ENCODE data around the gene CREB3.
A peak's percentile ranks its signal among the peaks of the same experiment; 100 is the strongest.

Gene CREB3

DNA sequence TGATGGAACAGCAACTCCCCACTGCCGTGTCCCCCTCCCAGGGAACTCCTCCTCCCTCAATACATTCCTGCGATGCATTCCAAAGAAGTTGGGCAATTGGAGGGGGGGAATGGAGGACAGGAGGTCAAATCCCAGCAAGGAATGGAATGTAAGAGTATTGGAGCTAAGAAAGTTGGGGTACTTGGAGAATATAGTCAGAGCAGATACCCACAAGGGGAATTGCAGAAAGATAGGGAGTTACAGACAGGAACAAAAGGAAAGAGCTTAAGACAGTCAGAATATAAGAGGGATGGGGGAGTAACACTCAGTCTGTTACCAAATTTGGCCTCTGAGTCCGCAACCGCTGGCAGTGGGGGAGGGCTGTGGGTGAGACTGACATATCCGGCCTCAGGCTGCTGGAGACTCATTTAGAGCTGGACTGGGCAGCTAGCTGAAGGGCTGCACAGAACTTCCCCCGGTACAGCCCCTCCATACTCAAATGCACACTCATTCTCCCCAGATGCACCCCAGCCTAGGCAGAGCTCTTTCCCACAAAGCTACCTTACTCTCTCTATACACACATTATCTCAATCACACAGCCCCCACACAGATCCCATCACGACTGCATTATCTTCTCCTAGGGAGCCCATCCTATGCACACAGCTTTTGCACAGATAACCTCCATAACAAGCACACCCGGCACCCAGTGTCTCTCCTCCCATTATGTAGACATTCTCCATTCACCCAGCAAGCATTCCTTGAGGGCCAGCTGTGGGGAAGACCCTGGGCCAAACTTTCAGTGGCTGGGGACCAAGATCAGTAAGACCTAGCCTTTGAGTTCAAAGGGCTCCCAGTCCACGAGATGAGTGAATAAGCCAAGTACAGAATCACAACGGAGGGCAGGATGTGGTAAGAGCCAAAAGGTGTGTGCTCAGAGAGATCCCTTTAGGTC lies 4.2 kb upstream of the CREB3 start:
- DNase-seq = no peak

DNA sequence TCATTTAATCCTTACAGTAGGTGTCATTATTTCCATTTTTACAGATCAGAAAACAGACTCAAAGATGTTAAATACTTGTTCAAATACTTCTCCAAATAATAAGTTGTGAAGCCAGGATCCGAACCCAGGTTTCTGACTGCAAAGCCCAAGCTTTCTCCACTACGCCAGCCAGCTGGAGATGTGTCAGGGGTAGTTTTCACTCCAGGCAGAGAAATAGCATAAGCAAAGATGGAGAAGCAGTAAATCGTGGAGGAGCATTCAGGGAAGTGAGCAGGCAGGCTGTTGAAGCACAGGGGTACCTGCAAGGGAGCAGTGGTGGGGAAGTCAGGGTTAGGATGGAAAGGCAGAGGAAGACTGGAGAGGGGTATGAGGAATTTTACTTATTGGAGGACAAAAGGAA lies 3.4 kb upstream of the CREB3 start:
- DNase-seq = no peak

DNA sequence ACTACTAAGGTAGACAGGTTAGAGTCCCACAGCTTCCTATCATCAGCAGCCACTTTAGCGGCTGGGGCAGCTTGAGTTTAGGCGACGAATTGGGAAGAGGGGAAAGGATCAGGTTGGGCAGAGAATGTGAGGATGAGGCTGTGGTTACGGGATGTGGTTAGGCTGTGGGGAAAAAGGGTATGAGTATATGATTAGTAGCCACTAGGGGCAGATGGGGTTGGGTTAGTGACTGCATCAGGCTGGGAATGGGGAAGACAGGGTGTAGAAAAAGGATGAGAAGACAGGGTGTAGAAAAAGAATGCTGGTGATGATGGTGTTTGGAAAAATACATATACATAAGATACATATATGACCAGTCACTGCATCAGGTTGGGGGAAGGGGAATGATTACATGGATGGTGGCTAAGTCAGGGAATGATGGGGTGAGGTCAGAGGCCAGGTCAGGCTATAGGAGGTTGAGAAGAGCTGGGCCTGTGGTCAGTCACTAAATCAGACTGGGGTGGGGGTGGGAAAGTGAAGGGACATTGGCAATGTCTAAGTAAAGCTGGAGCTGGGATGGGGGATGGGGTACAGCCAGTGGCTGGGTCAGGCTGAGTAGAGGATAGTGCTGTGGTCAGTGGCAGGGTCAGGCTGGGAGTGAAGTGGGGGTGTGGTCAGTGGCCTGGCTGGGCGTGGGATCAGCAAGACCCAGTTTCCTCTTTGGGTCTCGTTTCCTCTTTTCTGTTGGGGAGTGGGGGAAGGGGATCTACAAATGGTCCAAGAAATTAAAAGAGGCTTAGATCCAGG lies 2.6 kb upstream of the CREB3 start:
- peak; percentile 5 to 37 for DNase-seq

DNA sequence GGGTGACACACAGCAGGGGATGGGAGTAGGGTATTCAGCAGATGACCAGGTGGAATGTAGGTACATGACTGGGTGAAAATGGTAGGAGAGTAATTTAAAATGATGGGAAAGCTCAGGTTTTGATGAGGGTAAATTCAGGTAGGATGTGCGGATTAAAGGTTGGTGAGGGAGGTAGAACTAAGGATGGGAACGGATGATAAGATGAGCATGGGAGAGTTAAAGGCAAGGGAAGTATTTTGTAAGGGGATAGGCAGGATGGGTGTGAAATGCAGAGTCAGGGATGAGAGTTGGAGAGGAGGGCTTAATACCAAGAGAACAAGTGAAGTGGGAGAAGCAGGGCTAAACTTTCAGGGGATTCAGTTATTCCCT lies 2.0 kb upstream of the CREB3 start:
- no peak for DNase-seq

DNA sequence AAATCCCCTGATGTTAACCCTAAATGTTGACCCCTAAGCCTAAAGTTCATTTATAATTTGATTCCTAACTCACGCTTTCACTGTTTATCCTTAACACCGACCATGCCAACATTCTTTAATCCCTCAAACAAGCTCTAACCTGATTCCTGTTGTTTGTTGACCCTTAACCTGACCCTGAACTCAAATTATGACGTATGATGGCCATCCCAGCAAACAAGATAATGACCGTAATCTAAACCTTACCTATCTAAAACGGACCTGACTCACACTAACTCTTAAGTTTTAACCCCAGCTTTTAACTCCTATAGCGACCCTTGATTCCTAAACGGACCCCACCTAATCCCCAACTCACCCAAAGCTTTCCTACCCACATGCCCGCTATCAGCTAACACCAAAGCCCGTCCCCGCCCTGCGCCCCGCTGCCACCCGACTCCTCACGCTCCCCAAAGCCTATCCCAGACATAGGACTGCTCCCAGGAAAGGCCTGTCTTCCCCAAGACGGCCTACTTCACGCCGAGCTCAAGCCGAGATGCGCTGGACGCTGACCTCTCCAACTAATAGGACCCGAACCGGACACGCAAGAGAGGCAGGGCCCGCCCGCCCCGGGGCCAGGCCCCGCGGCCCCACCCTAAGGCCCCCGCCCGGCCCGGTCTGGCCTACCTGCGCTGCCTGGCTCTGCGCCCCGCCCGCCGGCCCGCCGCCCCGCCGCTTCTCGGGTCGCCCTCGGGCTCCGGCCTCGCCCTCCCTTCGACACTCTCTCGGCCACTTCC lies 866 bp upstream of the CREB3 start:
- DNase-seq = no peak

DNA sequence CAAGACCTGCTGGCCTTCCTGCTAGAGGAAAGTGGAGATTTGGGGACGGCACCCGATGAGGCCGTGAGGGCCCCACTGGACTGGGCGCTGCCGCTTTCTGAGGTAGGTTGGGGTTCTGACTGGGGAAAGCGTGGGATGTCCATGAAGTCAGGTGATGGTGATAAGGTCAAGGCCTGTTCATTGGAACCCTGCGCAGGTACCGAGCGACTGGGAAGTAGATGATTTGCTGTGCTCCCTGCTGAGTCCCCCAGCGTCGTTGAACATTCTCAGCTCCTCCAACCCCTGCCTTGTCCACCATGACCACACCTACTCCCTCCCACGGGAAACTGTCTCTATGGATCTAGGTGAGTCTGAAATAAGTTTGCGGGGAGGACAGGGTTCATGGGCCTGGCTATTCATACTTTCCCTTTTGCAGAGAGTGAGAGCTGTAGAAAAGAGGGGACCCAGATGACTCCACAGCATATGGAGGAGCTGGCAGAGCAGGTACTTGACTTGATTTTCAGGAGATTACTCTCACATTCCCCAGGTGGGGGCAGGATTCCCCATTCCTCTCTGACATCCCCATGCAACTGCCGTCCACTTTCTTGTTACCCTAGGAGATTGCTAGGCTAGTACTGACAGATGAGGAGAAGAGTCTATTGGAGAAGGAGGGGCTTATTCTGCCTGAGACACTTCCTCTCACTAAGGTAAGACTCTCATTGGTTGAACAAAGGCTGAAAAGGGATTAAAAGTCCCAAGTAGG lies 505 bp downstream of the CREB3 start:
- DNase-seq = peak; percentile 24 to 49

DNA sequence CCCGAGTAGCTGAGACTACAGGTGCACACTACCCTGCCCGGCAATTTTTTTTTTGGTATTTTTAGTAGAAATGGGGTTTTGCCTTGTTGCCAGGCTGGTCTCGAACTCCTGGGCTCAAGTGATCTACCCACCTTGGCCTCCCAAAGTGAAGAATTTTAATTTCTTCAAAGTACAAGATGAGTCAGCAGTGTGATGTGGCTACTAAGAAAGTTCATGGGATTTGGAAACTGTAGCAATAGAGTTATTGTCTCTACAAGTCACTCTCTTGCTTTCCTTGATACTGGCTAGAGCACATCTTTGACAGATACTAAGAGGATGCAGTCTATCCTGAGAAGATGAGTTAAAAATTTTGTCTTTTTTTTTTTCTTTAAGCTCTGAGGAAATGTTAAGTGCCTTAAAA lies 1.6 kb downstream of the CREB3 start:
- no peak for DNase-seq

DNA sequence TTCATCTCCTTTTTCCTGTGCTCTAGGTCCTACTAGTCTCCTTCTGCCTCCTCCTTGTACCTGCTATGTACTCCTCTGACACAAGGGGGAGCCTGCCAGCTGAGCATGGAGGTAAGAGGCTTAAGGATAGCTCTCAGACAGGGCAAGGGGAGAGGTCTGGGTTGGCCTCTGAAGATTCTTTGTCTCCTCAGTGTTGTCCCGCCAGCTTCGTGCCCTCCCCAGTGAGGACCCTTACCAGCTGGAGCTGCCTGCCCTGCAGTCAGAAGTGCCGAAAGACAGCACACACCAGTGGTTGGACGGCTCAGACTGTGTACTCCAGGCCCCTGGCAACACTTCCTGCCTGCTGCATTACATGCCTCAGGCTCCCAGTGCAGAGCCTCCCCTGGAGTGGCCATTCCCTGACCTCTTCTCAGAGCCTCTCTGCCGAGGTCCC lies 3.8 kb downstream of the CREB3 start:
- peak; percentile 23 to 49 for DNase-seq

DNA sequence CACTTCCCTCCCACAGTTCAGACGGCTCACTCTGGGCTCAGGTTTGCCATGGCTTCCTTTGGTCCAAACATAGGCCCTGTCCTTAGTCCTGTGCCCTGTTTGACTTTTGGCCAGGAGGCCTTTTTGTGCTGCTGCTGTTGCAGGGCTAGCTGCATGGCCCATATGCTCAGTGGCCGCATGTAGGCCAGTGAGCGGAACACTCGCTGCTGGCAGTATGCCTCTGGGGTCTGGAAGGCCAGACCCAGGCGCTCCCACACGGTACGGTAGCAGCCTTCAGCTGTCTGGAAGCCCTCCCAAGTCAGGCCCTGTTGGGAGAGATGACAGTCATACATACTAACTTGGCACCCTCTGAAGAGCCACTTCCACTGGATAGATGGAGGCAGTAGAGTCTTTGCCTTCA lies 4.7 kb downstream of the CREB3 start:
- DNase-seq = no peak

DNA sequence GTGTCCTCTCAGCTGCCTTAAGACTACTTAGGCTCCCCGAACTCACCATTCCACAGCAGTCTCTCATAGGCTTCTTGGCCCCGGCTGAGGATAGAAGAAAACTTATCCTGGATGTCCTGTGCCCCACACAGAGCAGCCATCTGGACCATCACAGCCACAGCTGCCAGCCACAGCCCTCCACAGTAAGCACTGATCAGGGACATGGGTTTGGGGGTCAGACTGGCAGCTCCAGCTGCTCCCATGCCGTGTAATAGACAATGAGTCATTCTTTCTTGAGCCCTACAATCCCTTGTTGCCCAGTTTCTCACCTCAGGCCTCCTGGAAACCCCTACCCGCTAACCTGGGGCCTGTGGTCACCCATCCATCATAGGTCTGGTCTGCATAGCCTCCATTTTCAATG lies 5.7 kb downstream of the CREB3 start:
- DNase-seq = no peak

DNA sequence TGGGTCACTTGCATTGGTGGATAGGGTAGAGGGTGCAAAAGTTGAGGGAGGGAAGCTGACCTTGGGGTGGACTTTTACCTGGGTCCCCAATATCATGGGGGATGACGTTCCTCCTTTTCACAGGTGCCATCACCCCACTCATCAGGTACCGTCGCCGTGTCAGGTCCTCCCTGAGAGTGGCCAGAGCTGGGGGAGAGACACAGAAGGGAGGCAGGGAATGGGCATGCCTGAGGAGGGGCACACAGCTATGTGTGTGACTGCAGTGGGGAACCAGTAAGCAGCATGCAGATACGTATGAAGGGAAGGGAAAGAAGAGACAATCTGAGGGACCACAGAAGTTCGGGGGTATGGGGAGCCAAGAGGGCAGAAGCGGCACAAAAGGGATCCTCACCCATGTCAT lies 6.5 kb downstream of the CREB3 start:
- no peak for DNase-seq

DNA sequence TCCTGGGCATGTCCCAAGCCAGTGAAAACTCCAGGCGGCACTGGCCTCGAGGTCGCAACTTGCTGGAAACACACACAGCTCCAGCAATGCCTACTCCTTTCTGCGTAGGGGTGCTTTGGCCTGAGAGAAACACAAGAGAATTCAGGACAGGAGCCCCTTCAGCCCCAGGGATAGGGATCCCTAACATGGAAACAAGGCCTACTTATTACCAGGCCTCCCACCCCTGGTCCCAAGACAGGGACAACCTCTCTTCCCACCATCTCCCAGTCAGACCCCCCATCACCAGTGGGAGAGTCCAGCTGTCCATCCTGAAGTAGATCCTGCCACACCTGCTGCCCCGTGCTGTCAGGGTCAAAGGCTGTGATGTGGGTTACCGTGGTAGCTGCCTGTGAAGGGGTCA lies 7.8 kb downstream of the CREB3 start:
- DNase-seq = no peak

DNA sequence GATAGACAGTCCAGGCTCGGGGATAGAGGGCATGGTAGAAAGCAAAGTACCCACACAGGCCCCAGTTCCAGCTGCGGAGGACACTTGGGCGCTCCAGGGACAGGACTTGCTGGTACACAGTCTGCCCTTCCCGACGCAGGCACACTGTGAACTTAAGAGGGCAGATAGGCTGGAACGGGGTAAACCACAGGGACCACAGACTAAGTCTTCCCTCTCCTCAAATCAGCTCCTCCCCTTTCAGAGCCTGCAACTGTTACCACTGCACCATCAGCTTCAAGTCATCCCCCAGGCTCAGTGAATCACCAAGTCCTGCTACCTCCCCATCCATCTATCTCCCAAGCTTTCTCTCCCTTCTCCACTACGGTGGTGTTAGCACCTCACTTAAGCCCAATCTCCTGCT lies 9.3 kb downstream of the CREB3 start:
- DNase-seq = no peak

DNA sequence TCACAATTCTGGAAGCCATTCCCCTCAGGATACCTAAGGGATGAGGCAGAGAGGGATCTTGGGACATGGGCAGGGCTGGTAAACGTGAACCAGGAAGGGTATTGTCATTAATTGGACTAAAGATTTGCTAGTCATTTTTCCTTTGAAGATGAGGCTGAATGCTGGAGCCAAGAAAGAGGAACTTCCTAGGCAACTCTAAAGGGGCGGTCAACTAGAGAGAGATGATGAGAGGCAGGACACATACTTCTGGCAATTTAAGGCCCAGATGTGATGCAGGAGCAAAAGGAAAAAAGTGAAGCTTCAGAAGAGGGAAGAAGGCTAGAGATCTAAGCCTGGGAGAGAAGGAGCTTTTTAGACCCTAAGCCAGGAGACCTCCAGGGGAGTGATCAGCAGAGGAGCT lies 11.0 kb downstream of the CREB3 start:
- DNase-seq = no peak

DNA sequence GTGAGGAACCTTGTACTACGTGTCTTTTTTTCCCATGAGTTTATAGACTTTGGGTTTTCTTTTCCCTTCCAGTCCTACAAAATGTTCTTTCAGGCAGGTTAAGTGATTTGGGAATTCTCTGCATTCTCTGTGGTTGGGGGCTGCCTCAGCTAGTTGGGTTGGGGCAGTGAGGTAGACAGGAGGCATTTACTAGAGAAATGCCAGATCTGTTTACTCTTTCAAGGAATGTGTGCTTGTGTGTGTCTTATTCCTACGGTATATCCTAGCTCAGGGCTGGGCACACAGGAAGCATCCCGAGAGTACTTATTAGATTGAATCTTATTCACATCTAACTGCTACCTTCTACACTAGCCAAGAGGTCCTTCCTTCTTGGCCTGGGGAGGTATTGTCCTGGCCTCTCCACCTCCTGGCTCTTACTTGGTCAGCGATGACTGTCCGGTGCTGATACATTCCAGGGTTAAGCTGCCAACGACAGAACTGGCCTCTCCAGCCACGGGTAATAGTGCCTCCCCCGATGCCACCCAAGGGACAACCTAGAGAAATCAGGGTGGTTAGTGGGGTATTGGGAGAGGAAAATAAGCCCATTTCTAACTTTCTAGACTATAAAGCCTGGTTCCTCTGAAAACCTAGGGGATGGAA lies 11.5 kb downstream of the CREB3 start:
- DNase-seq = no peak

DNA sequence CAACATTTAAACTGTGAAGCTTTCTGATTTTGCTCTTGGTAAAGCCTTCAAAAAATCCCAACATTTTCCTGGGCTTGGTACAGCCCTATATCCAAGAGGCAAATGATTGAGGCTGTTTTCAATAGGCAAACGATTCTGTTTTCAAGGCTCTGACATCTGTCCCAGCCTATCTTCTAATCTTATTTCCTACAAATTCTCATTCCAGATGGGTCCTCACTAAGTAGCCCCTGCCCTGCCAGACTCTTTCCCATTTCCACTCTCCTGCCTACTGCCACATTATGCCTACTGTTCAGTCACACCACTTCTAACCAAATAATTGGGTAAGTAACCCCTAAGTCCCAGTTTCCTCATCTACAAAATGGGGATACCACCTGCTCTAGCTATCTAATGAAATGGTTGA lies 13.1 kb downstream of the CREB3 start:
- no peak for DNase-seq

DNA sequence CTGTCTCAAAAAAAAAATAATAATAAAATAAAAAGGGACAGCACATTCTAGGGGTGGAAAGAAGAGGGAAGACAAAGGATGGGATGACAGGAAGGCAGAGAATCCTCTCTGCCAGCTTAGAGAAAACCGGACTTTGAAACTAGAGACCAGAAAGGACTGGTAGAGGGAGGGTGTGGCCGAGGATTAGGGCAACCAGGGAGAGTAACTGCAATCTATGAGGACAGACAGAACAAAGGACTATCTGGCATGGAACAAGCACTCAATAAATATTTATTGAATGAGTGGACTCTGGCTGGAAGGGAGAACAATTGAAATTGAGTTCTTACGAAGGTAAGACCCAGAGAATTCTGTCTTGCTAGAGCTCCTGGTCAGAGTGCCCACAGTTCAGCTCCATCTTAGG lies 14.1 kb downstream of the CREB3 start:
- DNase-seq = no peak

DNA sequence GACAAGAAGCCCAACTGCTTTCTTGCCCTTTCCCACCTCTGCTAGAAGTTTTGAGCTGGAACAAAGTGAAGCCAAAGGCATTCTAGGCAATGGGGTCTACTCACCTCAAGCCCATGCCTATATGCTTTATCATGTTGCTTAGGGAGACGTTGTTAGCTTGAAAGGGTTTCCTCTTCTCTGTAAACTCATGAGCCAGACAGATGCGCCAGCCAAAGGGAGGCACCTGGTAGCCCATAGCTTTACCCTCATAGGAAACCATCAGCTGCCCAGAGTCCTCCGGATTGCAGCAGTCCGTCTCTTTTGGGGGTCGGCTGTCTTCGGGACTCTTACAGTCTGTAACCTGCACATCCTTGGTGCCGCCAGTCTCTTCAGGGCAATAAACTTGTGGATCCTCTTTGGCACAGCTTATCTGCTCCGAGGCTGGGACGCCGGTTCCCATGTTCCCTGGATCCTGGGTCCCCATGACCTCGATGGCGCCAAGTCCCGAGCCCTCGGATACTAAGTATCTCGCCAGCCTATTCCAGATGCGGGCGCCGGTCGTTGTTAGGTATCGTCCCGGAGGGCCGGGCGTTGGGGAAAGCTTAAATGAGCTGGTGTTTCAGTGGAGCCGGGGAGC lies 15.9 kb downstream of the CREB3 start:
- DNase-seq = no peak

DNA sequence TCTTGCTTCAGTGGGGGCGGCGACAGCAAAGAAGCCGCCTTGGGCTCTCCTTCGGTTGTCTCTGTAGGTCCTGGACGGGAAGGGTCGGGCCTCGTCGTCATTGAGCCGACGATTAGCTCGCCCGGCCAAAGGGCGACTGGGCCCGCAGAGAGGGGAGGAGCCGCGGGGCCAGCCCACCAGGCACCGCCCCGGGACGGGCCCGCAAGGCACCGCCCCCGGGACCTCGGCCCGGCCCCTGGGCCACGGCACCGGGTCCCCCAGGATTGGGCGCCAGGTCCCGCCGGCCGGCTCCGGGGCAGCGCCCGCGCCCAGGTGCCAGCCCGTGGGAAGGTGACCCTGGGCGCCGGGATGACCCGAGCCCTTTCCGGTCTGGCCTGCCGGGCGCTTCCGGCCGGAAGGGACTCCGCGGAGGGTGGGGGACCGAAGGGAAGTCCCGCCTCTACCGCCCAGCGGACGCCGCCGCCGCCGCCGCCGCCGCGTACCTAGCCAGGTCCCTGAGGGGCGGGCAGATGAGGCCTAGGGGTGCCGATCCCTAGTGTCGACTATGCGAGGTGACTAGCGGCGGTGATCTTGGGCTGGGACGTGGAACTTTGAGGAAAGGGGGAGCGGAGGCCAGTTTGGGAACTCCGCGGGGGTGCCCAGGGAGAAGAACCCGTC lies 16.5 kb downstream of the CREB3 start, which contains the start of the genes GBA2 and RGP1:
Gene GBA2, minus strand, starts transcription at position 371 of the 657 bp plus-strand sequence. CDS start 524 bp downstream, outside the sequence.
Gene RGP1, plus strand, starts transcription at position 430 of the 657 bp plus-strand sequence. CDS start 469 bp downstream, outside the sequence.
- DNase-seq = peak; percentile 24 to 74

DNA sequence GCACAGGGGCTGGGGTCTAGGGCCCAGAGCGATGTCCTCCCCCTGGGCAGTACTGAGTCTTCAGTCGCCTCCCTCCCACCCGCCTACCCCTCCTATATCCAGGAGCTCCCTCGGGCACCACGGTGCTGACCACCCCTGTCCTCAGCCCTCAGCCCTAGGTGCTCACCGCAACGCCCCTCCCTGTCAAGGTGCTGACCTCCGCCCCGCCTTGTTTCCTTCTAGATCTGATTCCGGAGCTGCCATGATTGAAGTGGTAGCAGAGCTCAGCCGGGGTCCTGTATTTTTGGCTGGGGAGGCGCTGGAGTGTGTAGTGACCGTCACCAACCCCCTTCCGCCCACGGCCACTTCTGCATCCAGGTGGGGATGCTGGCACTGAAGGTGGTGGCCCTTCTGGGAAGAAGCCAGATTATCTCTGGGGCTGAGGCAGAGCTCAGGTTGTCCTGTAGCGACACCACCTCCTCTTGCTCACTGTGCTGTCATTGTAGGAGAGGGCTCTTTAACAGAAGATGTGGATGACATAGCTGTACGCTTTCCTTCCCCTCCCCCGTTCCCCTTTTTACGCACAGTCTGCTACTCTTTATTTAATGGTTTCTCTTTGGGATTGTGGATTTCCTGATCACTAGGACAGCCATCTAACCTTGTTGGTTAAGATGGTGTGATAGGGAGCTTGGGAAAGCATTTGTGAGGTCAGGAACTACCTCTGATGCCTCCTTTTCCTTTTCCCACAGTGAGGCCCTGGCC lies 17.2 kb downstream of the CREB3 start:
- no peak for DNase-seq
